ES-I3 (cell line): ENCODE data around the gene TAAR1.
"Not testable (repeated sequence)": the region's sequence is repeated elsewhere in the genome, so short reads cannot be mapped to it uniquely, and the experiment has no call there.

ENCODE experiments used
- H3K36me3 ChIP-seq: 2 replicates; pipeline ENCODE4 v1.6.1; 2013; ENCODE audit warnings: mild to moderate bottlenecking, low read length, control low read depth, moderate library complexity; ENCODE audit not compliant: insufficient read depth
- H3K4me1 ChIP-seq: 2 replicates; pipeline ENCODE4 v1.6.1; 2013; ENCODE audit warnings: mild to moderate bottlenecking, control low read depth, low read length; ENCODE audit not compliant: insufficient read depth
- H3K9ac ChIP-seq: 2 replicates; pipeline ENCODE4 v1.6.1; 2013; ENCODE audit warnings: low read depth, mild to moderate bottlenecking, low read length, moderate library complexity
- H3K9me3 ChIP-seq: 2 replicates; pipeline ENCODE4 v1.6.1; 2013; ENCODE audit warnings: mild to moderate bottlenecking, low read length, moderate library complexity; ENCODE audit not compliant: control insufficient read depth, insufficient read depth

The TAAR1 gene

GRCh38 chr6:132675002-132675401 lies 16.0 kb upstream of the TAAR1 start:
- no peaks in the 10 kb centered on the region for H3K36me3 ChIP-seq
- no peak overlapping the region for H3K9ac ChIP-seq
- H3K4me1 ChIP-seq = 0 out of 2 replicates have a peak, but pooled peaks cover under 1% of the 10 kb centered on the region

DNA sequence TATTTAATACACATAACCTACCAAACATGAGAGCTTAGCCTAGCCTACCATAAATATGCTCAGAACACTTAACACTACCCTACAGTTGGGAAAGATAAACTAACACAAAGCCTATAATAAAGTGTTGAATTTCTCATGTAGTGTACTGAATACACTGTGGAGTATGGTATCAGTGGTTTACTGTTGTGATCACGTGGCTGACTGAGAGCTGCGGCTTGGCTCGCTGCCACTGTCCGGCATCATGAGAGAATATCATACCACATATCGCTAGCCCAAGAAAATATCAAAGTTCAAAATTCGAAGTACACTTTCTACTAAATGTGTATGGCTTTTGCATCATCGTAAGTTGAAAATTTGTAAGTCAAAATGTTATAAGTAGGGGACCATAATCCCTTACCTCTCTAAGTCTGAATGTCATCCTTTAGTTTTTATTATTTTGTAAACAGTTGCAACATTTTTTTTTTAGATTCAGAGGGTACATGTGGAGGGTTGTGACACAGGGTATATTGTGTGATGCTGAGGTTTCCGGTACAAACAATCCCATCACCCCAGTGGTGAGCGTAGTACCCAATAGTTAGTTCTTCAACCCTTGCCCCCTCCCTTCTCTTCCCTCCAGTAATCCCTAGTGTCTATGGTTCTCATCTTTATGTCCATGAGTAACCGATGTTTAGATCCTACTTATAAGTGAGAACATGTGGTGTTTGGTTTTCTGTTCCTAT lies 14.6 kb upstream of the TAAR1 start:
- Histone ChIP-seq H3K36me3 (no peaks in the 10 kb centered on the region), H3K9me3 (no peaks in the 10 kb centered on the region), H3K9ac (no peak overlapping the region), H3K4me1 (0 out of 2 replicates have a peak, but pooled peaks cover 4% of the 10 kb centered on the region)

More at GRCh38 chr6:132675002-132675401, 16.0 kb upstream of the TAAR1 start:
- no peaks in the 10 kb centered on the region for H3K9me3 ChIP-seq

DNA sequence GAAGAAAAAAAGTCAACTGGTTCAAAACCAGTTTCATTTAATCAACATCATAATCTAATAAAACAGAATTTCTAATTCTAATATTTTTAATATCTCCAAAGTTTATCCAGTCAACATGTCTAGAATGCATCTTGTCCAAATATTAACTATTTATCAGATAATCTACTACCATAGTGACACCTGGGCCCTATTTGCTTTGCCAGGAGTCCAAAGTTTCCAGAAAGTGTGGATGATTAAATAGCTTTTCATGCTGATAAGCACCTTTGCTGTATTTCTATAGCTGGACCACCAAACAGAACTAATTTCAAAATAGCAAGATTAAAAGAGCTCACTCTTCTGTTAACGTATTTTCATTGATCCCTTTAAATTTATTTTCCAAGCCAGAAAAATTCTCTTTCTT lies 12.3 kb upstream of the TAAR1 start:
- 0 out of 2 replicates have a peak, but pooled peaks cover 4% of the 10 kb centered on the region for H3K4me1 ChIP-seq
- H3K9ac ChIP-seq = no peak overlapping the region
- H3K36me3 ChIP-seq = no peaks in the 10 kb centered on the region
- no peaks in the 10 kb centered on the region for H3K9me3 ChIP-seq

- Histone ChIP-seq H3K9me3 (peaks cover 3% of the 10 kb centered on the region; the same call in 1 of the 2 replicates), H3K9ac (no peak overlapping the region), H3K36me3 (no peaks in the 10 kb centered on the region), H3K4me1 (0 out of 2 replicates have a peak, but pooled peaks cover 4% of the 10 kb centered on the region)
Observed at GRCh38 chr6:132669690-132670291, 10.8 kb upstream of the TAAR1 start.

DNA sequence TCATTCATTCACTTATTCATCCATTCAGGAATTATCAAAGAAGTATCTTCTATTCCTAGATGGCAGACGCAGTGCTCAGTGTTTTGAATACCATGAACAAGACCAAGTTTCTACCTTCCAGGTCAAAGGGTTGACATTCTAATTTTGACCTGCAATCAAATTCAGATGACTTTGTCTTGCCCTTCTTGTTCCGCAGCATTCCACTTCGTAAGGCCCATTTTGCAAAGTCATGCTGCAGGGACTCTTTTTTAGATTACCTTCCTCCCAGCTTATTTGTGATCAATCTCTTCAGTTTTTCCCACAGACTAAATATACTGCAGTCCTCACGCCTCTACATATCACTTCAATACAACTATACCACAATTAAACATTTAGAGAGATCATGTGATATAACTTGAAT lies 7.1 kb upstream of the TAAR1 start:
- no peaks in the 10 kb centered on the region for H3K36me3 ChIP-seq
- H3K9me3 ChIP-seq = peaks cover 5% of the 10 kb centered on the region; the same call in 1 of the 2 replicates
- no peak overlapping the region for H3K9ac ChIP-seq
- H3K4me1 ChIP-seq = 0 out of 2 replicates have a peak, but pooled peaks cover 4% of the 10 kb centered on the region

DNA sequence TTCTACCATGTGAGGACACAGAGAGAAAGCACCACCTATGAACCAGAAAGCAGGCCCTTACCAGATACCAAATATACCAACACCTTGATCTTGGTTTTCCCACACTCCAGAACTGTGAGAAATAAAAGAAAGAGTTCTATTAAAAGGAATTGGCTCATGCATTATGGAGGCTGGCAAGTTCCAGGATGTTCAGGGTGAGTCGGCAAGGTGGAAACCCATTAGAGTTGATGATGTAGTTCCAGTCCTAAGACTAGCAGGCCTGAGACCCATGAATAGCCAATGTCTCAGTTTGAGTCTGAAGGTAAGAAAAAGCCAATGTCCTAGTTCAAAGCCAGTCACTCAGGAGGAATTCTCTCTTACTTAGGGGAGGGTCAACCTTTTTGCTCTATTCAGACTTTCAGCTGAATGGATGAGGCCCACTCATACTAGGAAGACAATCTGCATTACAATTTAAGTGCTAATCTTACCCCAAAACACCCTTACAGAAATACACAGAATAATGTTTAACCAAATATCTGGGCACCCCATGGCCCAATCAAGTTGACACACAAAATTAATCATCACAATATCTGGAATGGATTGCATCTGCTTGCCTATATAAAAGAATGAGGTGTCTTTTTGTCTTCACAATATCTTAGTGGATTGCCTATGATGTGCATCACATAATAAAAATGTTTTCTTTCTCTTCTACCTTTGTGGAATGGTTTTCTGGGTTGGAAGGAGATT lies 5.5 kb upstream of the TAAR1 start:
- Histone ChIP-seq H3K4me1 (no peaks in the 10 kb centered on the region), H3K9ac (no peak overlapping the region), H3K9me3 (peaks cover 5% of the 10 kb centered on the region; the same call in 1 of the 2 replicates), H3K36me3 (no peaks in the 10 kb centered on the region)

GRCh38 chr6:132663661-132664060 lies 4.7 kb upstream of the TAAR1 start:
- no peak overlapping the region for H3K9ac ChIP-seq
- peaks cover 5% of the 10 kb centered on the region; the same call in 1 of the 2 replicates for H3K9me3 ChIP-seq
- H3K36me3 ChIP-seq = no peaks in the 10 kb centered on the region
- H3K4me1 ChIP-seq = no peaks in the 10 kb centered on the region

GRCh38 chr6:132661906-132662305 lies 2.9 kb upstream of the TAAR1 start:
- H3K4me1 ChIP-seq = no peaks in the 10 kb centered on the region
- H3K36me3 ChIP-seq = no peaks in the 10 kb centered on the region
- no peak overlapping the region for H3K9ac ChIP-seq
- H3K9me3 ChIP-seq = peaks cover 5% of the 10 kb centered on the region; the same call in 1 of the 2 replicates

- Histone ChIP-seq H3K9me3 (no peaks in the 10 kb centered on the region), H3K4me1 (peaks cover 6% of the 10 kb centered on the region; the same call in 1 of the 2 replicates), H3K36me3 (no peaks in the 10 kb centered on the region), H3K9ac (no peak overlapping the region)
Observed at GRCh38 chr6:132651062-132651461, 7.9 kb downstream of the TAAR1 start.

DNA sequence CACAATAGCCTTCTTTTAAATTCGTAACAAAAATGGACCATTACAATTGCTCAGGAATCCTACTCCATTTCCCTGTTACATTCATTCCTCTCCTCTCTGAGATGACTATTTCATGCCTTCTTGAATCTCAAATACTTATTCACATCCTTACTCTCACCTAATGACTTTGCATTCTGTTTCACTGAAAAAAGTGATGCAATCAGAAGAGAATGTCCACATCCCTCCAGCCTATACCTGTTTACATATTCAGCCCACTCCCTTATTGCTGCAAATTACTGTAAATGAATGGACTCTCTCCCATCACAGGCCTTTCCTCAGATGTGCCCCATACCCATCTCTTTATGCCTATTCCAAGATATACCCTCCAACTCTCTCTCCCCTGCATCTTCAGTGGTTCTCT lies 8.6 kb downstream of the TAAR1 start:
- H3K9ac ChIP-seq = no peak overlapping the region
- no peaks in the 10 kb centered on the region for H3K36me3 ChIP-seq
- peaks cover 6% of the 10 kb centered on the region; the same call in 1 of the 2 replicates for H3K4me1 ChIP-seq
- H3K9me3 ChIP-seq = no peaks in the 10 kb centered on the region

DNA sequence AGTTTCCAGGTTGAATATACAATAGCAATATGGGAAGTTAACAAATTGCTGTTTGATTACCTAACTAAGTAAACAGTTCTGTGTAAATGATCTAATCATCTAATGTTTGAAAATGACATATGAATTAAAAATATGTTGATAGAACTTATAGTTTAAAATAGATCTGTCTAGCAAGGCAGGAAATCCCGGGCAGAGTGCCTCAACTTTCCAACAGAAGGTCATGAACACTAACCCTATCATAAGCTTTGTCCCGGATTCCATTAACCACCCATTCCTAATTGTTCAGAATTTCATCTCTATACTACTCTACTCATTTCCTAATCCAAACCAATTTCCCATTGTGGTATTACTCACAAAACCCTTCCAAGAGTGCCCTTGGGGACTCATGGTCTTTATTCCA lies 10.2 kb downstream of the TAAR1 start:
- H3K9me3 ChIP-seq = no peaks in the 10 kb centered on the region
- H3K4me1 ChIP-seq = peaks cover 6% of the 10 kb centered on the region; the same call in 1 of the 2 replicates
- no peak overlapping the region for H3K9ac ChIP-seq
- no peaks in the 10 kb centered on the region for H3K36me3 ChIP-seq

DNA sequence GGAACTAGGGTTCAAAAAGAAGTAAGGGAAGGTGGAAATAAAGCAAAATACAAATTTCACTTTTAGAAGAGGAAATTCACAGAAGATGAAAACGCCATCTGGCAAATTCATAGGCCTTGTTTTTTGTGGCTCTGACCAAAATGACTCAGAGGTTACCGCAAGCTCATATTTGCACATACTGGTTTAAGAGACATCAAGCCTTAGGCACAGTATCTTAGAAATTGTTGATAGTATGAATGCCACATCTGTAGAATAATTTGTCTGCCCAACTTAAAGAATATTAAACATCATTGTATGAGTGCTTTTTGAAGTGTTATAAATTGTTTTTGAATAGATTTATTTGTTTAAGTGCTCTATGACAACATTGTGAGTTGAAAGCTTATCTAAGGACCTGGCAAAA lies 10.6 kb downstream of the TAAR1 start:
- no peak overlapping the region for H3K9ac ChIP-seq
- H3K9me3 ChIP-seq = no peaks in the 10 kb centered on the region
- no peaks in the 10 kb centered on the region for H3K36me3 ChIP-seq
- peaks cover 6% of the 10 kb centered on the region; the same call in 1 of the 2 replicates for H3K4me1 ChIP-seq

DNA sequence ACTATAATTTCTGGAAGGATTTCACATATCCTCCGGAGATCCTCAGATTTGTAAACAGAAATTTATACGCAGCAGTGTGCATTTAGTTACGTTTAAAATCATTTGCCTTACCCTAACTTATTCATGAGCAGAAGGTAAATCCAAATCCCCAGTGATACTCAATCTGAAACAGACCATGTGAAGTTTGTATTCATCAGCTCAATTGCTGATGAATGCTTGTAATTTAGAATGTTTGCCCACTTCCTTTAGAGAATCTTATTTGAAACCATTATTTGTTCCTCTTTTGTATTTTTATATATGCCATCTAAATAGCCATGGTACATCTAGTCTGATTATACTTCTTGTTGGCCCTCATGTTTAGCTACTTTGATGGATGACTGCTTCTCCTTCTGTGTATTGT lies 15.4 kb downstream of the TAAR1 start:
- Histone ChIP-seq H3K9me3 (no peaks in the 10 kb centered on the region), H3K36me3 (no peaks in the 10 kb centered on the region), H3K9ac (no peak overlapping the region), H3K4me1 (no peaks in the 10 kb centered on the region)

- not testable (repeated sequence) for H3K9ac ChIP-seq
Observed at GRCh38 chr6:132637135-132637534, 21.8 kb downstream of the TAAR1 start.

More at GRCh38 chr6:132637135-132637534, 21.8 kb downstream of the TAAR1 start:
- H3K9me3 ChIP-seq, H3K4me1 ChIP-seq, H3K36me3 ChIP-seq: not testable (repeated sequence)
